Activated CD4-positive, alpha-beta T cell treated with anti-CD3 and anti-CD28 coated beads, Interleukin-2, amount 50 U/mL, for 16 hours (primary cell): ENCODE measurements around the gene RYR2.
A peak's percentile ranks its signal among the peaks of the same experiment; 100 is the strongest.
"Not testable (repeated sequence)": the region's sequence is repeated elsewhere in the genome, so short reads cannot be mapped to it uniquely, and the experiment has no call there.

ENCODE experiments used
- DNase-seq: peaks from one replicate; pipeline ENCODE4 v3.0.0-alpha.2; 2020

RYR2 gene

GRCh38 chr1:237583756-237584155 lies 541.8 kb downstream of the RYR2 start:
- no peak for DNase-seq

GRCh38 chr1:237590386-237590785 lies 548.4 kb downstream of the RYR2 start:
- DNase-seq = no peak

DNA sequence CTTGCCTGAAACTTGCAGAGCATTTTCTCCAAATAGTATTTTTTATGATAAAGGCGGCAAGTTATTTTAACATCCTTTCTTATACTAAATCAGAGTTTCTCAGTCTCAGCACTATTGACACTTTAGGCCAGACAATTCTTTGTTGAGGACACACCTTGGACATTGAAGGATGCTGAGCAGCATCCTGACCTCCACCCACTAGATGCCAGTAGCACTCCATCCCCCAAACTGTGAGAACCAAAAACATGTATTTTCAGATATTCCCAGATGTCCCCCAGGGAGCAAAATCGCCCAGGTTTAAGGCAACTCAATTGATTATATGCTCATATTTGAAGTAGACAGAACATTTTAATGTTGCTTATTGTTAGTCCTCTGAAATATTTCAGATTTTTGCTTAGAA lies 549.4 kb downstream of the RYR2 start:
- no peak for DNase-seq

- not testable (repeated sequence) for DNase-seq
Observed at GRCh38 chr1:237603036-237603568, 561.1 kb downstream of the RYR2 start.

GRCh38 chr1:237608433-237608832 lies 566.4 kb downstream of the RYR2 start:
- no peak for DNase-seq

DNA sequence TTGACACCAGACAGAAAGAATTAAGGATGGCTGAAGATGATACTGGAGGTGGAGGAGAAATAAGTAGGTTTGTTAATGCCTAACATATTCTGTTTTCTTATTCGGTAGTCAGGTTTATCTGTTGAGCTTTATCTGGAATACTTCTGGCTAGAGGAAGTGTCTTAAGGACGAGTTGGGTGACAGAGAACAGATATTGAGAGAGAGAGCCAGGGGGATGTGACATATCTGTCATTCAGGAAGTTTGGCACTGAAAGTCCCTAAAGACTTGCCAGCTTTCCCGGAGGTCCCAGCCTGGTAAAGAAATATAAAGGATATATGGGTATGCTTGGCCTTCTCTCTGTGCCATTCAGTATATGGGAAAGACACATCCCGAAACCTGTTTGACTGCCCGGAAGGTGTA lies 568.2 kb downstream of the RYR2 start:
- DNase-seq = no peak

DNA sequence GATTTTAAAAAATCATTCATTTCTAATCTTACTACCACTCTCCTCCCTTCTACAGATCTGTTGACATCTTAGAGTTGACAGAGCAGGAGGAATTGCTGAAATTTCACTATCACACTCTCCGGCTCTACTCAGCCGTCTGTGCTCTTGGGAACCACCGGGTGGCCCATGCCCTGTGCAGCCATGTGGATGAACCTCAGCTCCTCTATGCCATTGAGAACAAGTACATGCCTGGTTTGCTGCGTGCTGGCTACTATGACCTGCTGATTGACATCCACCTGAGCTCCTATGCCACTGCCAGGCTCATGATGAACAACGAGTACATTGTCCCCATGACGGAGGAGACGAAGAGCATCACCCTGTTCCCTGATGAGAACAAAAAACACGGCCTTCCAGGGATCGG lies 572.0 kb downstream of the RYR2 start:
- DNase-seq = no peak

GRCh38 chr1:237619553-237619952 lies 577.6 kb downstream of the RYR2 start:
- DNase-seq = no peak

GRCh38 chr1:237634922-237635321 lies 592.9 kb downstream of the RYR2 start:
- DNase-seq = no peak

GRCh38 chr1:237638555-237638954 lies 596.6 kb downstream of the RYR2 start:
- no peak for DNase-seq

- no peak for DNase-seq
Observed at GRCh38 chr1:237640011-237640671, 598.2 kb downstream of the RYR2 start.

- no peak for DNase-seq
Observed at GRCh38 chr1:237640966-237641365, 599.0 kb downstream of the RYR2 start.

- no peak for DNase-seq
Observed at GRCh38 chr1:237650809-237651208, 608.8 kb downstream of the RYR2 start.

GRCh38 chr1:237655778-237656177 lies 613.8 kb downstream of the RYR2 start:
- DNase-seq = no peak

DNA sequence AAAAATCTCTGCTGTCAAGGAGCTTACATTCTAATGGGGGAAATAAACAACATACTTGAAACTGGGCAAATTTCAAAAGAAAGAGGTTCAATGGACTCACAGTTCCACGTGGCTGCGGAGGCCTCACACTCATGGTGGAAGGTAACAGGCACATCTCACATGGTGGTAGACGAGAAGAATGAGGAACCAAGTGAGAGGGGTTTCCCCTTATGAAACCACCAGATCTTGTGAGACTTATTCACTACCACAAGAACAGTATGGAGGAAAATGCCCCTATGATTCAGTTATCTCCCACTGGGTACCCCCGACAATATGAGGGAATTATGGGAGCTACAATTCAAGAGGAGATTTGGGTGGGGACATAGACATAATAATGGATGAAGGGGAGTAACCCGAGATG lies 622.4 kb downstream of the RYR2 start:
- no peak for DNase-seq

DNA sequence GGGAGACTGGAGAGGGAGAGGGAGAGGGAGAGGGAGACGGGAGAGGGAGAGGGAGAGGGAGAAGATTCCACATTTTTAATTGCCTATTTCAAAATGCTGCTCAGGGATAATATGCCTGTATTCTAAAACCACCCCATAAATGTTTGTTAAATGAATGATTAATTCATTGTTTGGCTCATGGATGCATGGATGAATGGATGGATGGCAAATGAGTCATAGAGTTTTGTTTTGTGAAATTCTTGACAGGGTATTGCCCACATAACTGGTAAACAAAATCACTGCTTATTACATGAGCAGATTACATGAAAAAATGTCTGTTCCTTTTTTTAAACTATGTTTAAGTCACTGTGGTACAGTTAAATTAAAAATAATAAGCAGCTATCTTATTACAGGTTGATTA lies 628.3 kb downstream of the RYR2 start:
- DNase-seq = no peak

DNA sequence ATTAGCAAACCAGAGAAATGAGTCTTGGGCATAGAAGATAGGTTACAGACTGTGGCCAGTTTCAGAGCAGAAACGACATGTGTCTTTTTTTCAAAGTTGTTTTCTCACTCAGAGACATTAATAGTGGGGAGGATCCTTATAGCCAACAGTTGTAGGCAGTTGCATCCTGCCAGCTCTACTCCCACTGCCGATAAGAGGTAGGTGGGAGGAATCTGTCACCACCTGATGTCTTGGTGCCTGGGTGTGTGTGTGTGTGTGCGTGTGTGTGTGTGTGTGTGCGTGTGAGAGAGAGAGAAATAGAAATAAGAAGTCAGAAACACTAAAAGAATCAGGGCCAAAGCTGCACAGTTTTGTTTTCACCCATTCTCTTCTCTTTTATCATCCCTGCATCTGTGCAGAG lies 629.3 kb downstream of the RYR2 start:
- no peak for DNase-seq

DNA sequence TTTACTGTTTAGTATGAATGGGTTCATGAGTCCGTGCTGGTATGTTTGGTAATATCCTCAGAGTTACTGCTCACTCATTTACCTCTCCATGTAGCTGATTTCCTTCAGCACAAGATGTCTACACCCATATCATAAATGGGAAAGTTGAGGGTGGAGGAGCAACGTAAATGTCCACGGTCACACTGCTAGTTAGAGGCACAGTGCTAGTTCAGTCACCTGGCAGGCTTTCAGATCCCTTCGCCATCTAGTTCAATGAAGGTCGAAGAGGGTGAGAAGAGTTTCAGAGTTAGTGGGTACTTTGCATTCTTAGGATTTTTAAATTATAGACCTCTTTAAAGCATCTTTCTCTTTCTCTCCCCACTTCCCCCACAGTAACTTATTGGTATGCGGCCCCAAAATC lies 630.0 kb downstream of the RYR2 start:
- DNase-seq = no peak

GRCh38 chr1:237672748-237673147 lies 630.8 kb downstream of the RYR2 start:
- peak; percentile 0 for DNase-seq

- DNase-seq = no peak
Observed at GRCh38 chr1:237673631-237674030, 631.6 kb downstream of the RYR2 start.

DNA sequence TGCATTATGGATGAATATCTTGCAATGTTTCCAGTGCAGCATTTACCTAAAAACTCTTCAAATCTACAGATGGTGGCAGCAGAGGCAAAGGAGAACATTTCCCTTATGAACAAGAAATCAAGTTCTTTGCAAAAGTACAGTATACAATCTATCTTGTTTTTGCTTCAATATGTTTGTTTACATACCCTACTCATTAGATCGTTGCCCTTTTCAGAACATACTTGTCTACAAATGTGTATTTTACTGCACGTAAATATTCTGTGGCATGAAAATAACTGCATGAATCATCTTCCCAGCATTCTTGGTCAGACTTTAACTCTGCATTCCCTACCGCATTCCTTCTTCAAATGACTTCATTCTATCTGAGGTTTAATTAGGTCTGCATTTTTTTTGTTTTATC lies 636.0 kb downstream of the RYR2 start:
- no peak for DNase-seq

DNA sequence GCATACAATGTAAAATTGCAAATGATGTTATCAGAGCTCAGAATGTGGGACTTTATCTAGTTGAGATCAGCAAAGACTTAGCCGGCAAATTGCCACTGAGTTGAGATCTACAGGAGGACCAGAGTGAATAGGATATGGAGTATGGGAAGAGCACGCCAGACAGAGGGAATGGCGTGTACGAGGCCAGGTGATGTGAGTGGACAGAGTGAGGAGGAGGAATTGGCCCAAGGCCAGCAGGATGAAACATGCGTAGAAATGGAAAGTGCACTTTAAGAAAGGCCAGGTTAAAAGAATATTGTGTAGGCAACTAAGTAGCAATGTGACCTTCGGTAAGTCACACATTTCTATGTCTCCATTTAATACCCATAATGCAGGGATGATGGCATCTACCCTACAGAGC lies 637.7 kb downstream of the RYR2 start:
- DNase-seq = no peak

- no peak for DNase-seq
Observed at GRCh38 chr1:237681210-237681609, 639.2 kb downstream of the RYR2 start.

DNA sequence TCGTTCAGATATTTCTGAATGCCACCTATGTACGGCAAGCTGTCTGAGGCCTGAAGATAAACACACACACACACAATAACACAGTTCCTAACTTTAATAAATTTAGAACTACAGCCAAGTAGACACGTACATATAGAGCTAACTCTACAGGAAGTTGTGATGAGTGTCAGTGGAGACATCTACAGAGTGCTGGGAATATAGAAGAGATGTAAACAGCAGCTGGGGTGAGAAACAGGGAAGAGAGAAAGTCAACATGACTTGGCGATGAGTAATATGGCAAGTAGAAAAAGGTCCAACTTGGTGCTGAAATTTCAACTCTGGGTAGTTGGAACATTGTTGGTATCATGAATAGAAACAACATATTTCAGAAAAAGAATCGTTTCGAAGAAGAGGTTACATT lies 642.3 kb downstream of the RYR2 start:
- no peak for DNase-seq

GRCh38 chr1:237685551-237685950 lies 643.6 kb downstream of the RYR2 start:
- no peak for DNase-seq
